IMR-90 (cell line): ENCODE results near the gene ACVR1B. TPM values are rescaled to one million over a fixed set of nuclear protein-coding genes. Genes with fewer than 3 reads are reported as not detected.

Experiments
- ATAC-seq: fragments of 200-7000 bp; cut with Tn5 transposase; 2 replicates; pipeline ENCODE4 v1.9.1; 2020; ENCODE audit warnings: low read depth, mild to moderate bottlenecking, moderate library complexity
- BruUV-seq: library from RNA; stranded (reverse); fragments of 400-500 nt; replicated peaks from 2 replicates; lab custom pipeline; 2021; lab: Mats Ljungman, UMichigan
- CTCF ChIA-PET: fragments of 300-600 bp; formaldehyde crosslinking; extraction: SDS; loops from one replicate; lab custom pipeline; 2021; ENCODE audit warnings: antibody characterized with exemption; lab: Yijun Ruan, JAX
- POLR2A ChIA-PET: fragments of 300-600 bp; sonication (Branson Sonifier 250); formaldehyde crosslinking; loops from one replicate; lab custom pipeline; 2022; ENCODE audit warnings: antibody characterized with exemption; ENCODE audit not compliant: unreplicated experiment; lab: Charles Lee
- DNase-seq: peaks from one replicate; pipeline ENCODE4 v3.0.0; 2013
- H2AFZ ChIP-seq: replicated peaks from 2 replicates; pipeline ENCODE3; 2013; ENCODE audit warnings: low read length, mild to moderate bottlenecking; ENCODE audit not compliant: poor library complexity
- H2AK5ac ChIP-seq: 2 replicates; pipeline ENCODE4 v1.6.1; 2013; ENCODE audit warnings: low read depth, low read length, inconsistent platforms
- H2AK9ac ChIP-seq: replicated peaks from 2 replicates; pipeline ENCODE3; 2013; ENCODE audit warnings: mild to moderate bottlenecking, low read depth, low read length, moderate library complexity; ENCODE audit not compliant: poor library complexity
- H2BK120ac ChIP-seq: 2 replicates; pipeline ENCODE4 v1.6.1; 2013; ENCODE audit warnings: low read depth, low read length, inconsistent platforms
- H2BK15ac ChIP-seq: 3 replicates; pipeline ENCODE4 v1.6.1; 2013; ENCODE audit warnings: low read depth, low read length, inconsistent platforms
- H2BK20ac ChIP-seq: 2 replicates; pipeline ENCODE4 v1.6.1; 2013; ENCODE audit warnings: low read depth, mild to moderate bottlenecking, inconsistent platforms, low read length, moderate library complexity
- H2BK5ac ChIP-seq: 2 replicates; pipeline ENCODE4 v1.6.1; 2013; ENCODE audit warnings: mild to moderate bottlenecking, low read depth, low read length, inconsistent platforms; ENCODE audit not compliant: poor library complexity, severe bottlenecking
- H3K14ac ChIP-seq: replicated peaks from 2 replicates; pipeline ENCODE4 v1.6.1; 2013; ENCODE audit warnings: low read depth, low read length, inconsistent platforms
- H3K18ac ChIP-seq: 2 replicates; pipeline ENCODE4 v1.6.1; 2013; ENCODE audit warnings: low read depth, low read length, control low read depth
- H3K23ac ChIP-seq: 2 replicates; pipeline ENCODE4 v1.6.1; 2013; ENCODE audit warnings: low read depth, low read length, inconsistent platforms
- H3K27ac ChIP-seq: 2 replicates; pipeline ENCODE4 v1.5.1; 2013; ENCODE audit warnings: mild to moderate bottlenecking, control low read depth, low read length; ENCODE audit not compliant: insufficient read depth
- H3K27me3 ChIP-seq: 2 replicates; pipeline ENCODE4 v1.6.1; 2013; ENCODE audit warnings: low read length; ENCODE audit not compliant: control insufficient read depth, insufficient read depth
- H3K36me3 ChIP-seq: 2 replicates; pipeline ENCODE4 v1.6.1; 2013; ENCODE audit warnings: low read length, mixed read lengths; ENCODE audit not compliant: control insufficient read depth, insufficient read depth
- H3K4ac ChIP-seq: 2 replicates; pipeline ENCODE4 v1.6.1; 2013; ENCODE audit warnings: low read depth, low read length, inconsistent platforms
- H3K4me1 ChIP-seq: 2 replicates; pipeline ENCODE4 v1.6.1; 2013; ENCODE audit warnings: low read length, mixed read lengths; ENCODE audit not compliant: control insufficient read depth, insufficient read depth
- H3K4me2 ChIP-seq: 2 replicates; pipeline ENCODE4 v1.6.1; 2013; ENCODE audit warnings: low read depth, mild to moderate bottlenecking, control low read depth, low read length, moderate library complexity
- H3K4me3 ChIP-seq: 2 replicates; pipeline ENCODE4 v1.5.1; 2013; ENCODE audit warnings: low read depth, mild to moderate bottlenecking, control low read depth, low read length, moderate library complexity; ENCODE audit not compliant: insufficient read depth
- H3K56ac ChIP-seq: 2 replicates; pipeline ENCODE4 v1.6.1; 2013; ENCODE audit warnings: low read length, inconsistent platforms; ENCODE audit not compliant: insufficient read depth; ENCODE audit errors: extremely low read depth
- H3K79me1 ChIP-seq, 2 experiments: 2 replicates each; pipeline ENCODE4 v1.6.1; 2013; ENCODE audit warnings: low read length in 2 of 2, inconsistent platforms in 1 of 2, low read depth in 1 of 2
- H3K9ac ChIP-seq: 2 replicates; pipeline ENCODE4 v1.6.1; 2013; ENCODE audit warnings: low read depth, low read length, control low read depth
- H3K9me1 ChIP-seq: 2 replicates; pipeline ENCODE4 v1.6.1; 2013; ENCODE audit warnings: low read length, inconsistent platforms; ENCODE audit not compliant: insufficient read depth
- H3K9me3 ChIP-seq: 2 replicates; pipeline ENCODE4 v1.6.1; 2013; ENCODE audit warnings: low read length; ENCODE audit not compliant: control insufficient read depth, insufficient read depth
- H4K20me1 ChIP-seq: 2 replicates; pipeline ENCODE4 v1.6.1; 2013; ENCODE audit warnings: low read length, inconsistent platforms; ENCODE audit not compliant: insufficient read depth
- H4K5ac ChIP-seq: 2 replicates; pipeline ENCODE4 v1.6.1; 2013; ENCODE audit warnings: mild to moderate bottlenecking, low read depth, low read length, control low read depth
- H4K8ac ChIP-seq, 2 experiments: 2 replicates each; pipeline ENCODE4 v1.6.1; 2013; ENCODE audit warnings: low read depth in 2 of 2, low read length in 2 of 2, control low read depth in 1 of 2, inconsistent platforms in 1 of 2
- H4K91ac ChIP-seq: 2 replicates; pipeline ENCODE4 v1.6.1; 2013; ENCODE audit warnings: low read depth, low read length, inconsistent platforms; ENCODE audit not compliant: insufficient read depth
- BHLHE40 ChIP-seq: fragments of 150-350 bp; IDR thresholded peaks from 2 replicates; pipeline ENCODE4 v1.6.1; 2016; ENCODE audit warnings: mild to moderate bottlenecking, low read depth, low read length
- CEBPB ChIP-seq: IDR thresholded peaks from 2 replicates; pipeline ENCODE4 v1.6.1; 2012; ENCODE audit warnings: low read depth, low read length, improper control_type of control experiment
- FOS ChIP-seq: fragments of 150-350 bp; IDR thresholded peaks from 2 replicates; pipeline ENCODE4 v1.6.1; 2016; ENCODE audit warnings: low read depth, low read length
- MAFK ChIP-seq: IDR thresholded peaks from 2 replicates; pipeline ENCODE4 v1.6.1; 2012; ENCODE audit warnings: low read depth, low read length, improper control_type of control experiment
- MAZ ChIP-seq: IDR thresholded peaks from 2 replicates; pipeline ENCODE4 v1.6.1; 2012; ENCODE audit warnings: low read depth, mild to moderate bottlenecking, low read length, improper control_type of control experiment, moderate library complexity, borderline replicate concordance
- MXI1 ChIP-seq: IDR thresholded peaks from 2 replicates; pipeline ENCODE4 v1.6.1; 2012; ENCODE audit warnings: low read depth, mild to moderate bottlenecking, low read length, moderate library complexity, borderline replicate concordance
- WGBS, 2 experiments: methylation state at CpG; one replicate each; pipeline versions ENCODE4 v1.1.5 to v1.1.7; 2013; ENCODE audit warnings: missing lambda C conversion rate in 2 of 2; ENCODE audit not compliant: insufficient read length in 1 of 2; ENCODE audit errors: extremely low coverage in 2 of 2; 5-methylcytosine and 5-hydroxymethylcytosine counted together
- dilution Hi-C: fragments of 300-500 bp; cut with HindIII; formaldehyde crosslinking; loops from one replicate; pipeline ENCODE4 v1.14.3; 2018; ENCODE audit warnings: low sequenced_read_pairs; ENCODE audit not compliant: unreplicated experiment
- in situ Hi-C: fragments of 300-500 bp; cut with MboI; formaldehyde crosslinking; loops from 3 replicates; pipeline ENCODE4 v1.14.3; 2019; ENCODE audit warnings: low sequenced_read_pairs, inconsistent platforms, mixed read lengths
- intact Hi-C: fragments of 100-400 bp; cut with micrococcal nuclease; formaldehyde crosslinking; loops from 2 replicates; pipeline ENCODE4 v1.10.0; 2022
- polyA plus RNA-seq, 3 experiments: library from polyadenylated mRNA; depleted of rRNA; stranded (reverse); fragments of >200 nt; gene quantifications; 2 replicates each; pipeline ENCODE4 v1.2.3, GENCODE V29; 2012; ENCODE audit warnings: low replicate concordance in 1 of 3
- total RNA-seq: library from RNA; depleted of rRNA; stranded (reverse); fragments of >200 nt; gene quantifications from 2 replicates; pipeline ENCODE4 v1.2.3, GENCODE V29; 2012
- TF ChIP-seq, protein P1 (sequence below): fragments of 150-350 bp; IDR thresholded peaks from 2 replicates; pipeline ENCODE4 v1.6.1; 2017; ENCODE audit warnings: mild to moderate bottlenecking, antibody characterized with exemption, low read length, low read depth

Gene ACVR1B
- total and polyA plus RNA-seq, 2 of the 4 experiments (the other 2 are of a cell fraction) = 5.7 to 13.6 TPM

DNA sequence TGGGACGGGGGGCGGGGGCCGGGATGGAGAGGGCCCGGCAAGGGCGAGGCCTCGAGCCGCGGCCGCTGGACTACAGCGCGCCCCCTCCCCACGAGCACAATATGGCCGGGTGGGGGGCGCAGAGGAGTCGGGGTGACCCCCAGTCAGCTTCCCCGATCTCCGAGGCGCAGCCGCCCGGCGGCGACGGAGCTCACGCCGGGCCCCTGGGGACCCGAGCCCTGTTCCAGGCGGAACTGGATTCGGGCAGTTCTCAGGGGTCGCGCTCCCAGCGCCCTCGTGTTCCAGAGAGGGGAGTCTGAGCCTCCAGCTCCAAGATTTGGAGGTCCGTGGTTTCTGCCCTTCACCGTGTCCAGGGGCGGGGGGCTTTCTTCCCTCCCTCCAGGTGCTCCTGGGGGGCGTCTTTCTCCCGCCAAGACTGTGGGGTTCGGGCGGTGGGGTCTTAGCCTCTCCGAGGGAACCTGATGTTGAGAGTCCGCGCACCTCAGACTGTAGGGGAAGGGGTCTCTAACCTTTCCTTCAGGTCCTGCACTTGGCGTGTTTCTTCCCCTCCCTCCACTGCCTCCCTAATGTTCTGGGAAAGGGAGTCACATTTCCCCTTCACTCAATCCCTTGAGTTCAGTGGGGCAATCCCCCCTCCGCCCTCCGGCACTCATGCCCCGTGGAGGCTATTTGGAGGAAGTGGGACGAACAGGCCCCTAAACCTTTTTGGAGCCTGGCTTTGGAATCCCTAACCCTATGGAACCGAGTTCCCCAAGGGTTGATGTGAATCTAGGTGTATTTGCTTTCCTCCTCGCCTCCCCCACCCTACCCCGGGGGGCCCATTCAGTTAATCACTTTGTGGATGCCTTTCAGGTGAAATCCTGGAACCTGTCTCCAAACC lies 584 bp downstream of the ACVR1B start (continued):
- TF ChIP-seq, protein P1, sequence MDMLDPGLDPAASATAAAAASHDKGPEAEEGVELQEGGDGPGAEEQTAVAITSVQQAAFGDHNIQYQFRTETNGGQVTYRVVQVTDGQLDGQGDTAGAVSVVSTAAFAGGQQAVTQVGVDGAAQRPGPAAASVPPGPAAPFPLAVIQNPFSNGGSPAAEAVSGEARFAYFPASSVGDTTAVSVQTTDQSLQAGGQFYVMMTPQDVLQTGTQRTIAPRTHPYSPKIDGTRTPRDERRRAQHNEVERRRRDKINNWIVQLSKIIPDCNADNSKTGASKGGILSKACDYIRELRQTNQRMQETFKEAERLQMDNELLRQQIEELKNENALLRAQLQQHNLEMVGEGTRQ = no peak
- no peak for TF ChIP-seq CEBPB

DNA sequence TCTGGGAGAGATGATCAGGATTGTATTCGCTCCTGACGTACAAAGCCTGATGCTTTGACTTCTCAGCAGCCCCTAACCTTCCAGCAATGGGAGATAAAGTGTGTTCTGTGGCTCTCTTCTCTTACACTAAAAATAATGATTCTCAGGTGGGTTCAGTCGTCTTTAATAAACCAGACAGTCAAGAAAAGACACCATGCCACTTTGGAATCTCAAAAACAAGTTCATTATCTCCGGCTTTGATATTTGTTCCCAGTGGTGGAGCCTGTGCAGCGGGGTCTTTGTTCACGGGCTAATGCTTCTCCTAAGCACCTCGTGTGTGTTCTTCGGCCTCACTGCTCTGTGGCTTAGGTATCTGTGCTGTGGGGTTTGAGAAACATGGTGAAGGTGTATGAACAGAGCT lies 1.6 kb downstream of the ACVR1B start:
- peaks cover 15% of the 10 kb centered on the region for H3K27me3 ChIP-seq
- no peak overlapping the region for H3K56ac ChIP-seq
- no peaks in the 10 kb centered on the region for H3K36me3 ChIP-seq
- no peak for ATAC-seq
- H3K79me1 ChIP-seq = peaks cover 35 to 57% of the 10 kb centered on the region in 2 experiments
- dilution Hi-C loops = loop anchor here (25.0 kb wide), 1 partner anchor 91 kb away; no protein-coding TSS in a partner anchor
- H4K8ac ChIP-seq = peak overlapping the region in 1 of 2 experiments; percentile 57; a peak in 1 of 4 replicates
- intact Hi-C loops = no loop called here
- no peak overlapping the region for H2AK9ac ChIP-seq
- H3K27ac ChIP-seq = 0 out of 2 replicates have a peak overlapping the region, but pooled peaks have one; percentile 4
- H3K4me3 ChIP-seq = peak overlapping the region; percentile 48
- peak overlapping the region; percentile 92 for H3K4me2 ChIP-seq
- peak overlapping the region; percentile 90 for H3K23ac ChIP-seq
- no CpG with 5 or more reads among the region's 8 CpGs for WGBS, 2 experiments
- H2BK20ac ChIP-seq = no peak overlapping the region
- TF ChIP-seq FOS (no peak), MXI1 (no peak), CEBPB (no peak), MAFK (no peak), BHLHE40 (no peak), MAZ (no peak)
- peak overlapping the region; percentile 64 for H3K9ac ChIP-seq
- peaks cover 5% of the 10 kb centered on the region for H3K9me1 ChIP-seq
- no peak overlapping the region for H2AFZ ChIP-seq
- POLR2A ChIA-PET = no interaction called here
- peak overlapping the region; percentile 56 for H2AK5ac ChIP-seq
- no peak overlapping the region for H2BK120ac ChIP-seq
- DNase-seq = no peak
- peaks cover 35% of the 10 kb centered on the region for H4K20me1 ChIP-seq
- no peak overlapping the region for H2BK15ac ChIP-seq
- no peak overlapping the region for H4K5ac ChIP-seq
- peak overlapping the region; percentile 43 for H3K4ac ChIP-seq
- no TSS peak for BruUV-seq
- H3K14ac ChIP-seq = peak overlapping the region; percentile 74; the same call in 1 of the 2 replicates
- no peaks in the 10 kb centered on the region for H3K9me3 ChIP-seq
- peaks cover 9% of the 10 kb centered on the region for H3K4me1 ChIP-seq
- in situ Hi-C loops = no loop called here
- H2BK5ac ChIP-seq = no peak overlapping the region
- CTCF ChIA-PET = interaction anchor here (1.0 kb wide), 1 partner anchor 18 kb away, joined by 3 read pairs; no protein-coding TSS in a partner anchor
- no peak overlapping the region for H4K91ac ChIP-seq
- H3K18ac ChIP-seq = no peak overlapping the region
